HCEC 1CT (cell line): ENCODE results near the gene ADGRL3.
"Not testable (repeated sequence)": the region's sequence is repeated elsewhere in the genome, so short reads cannot be mapped to it uniquely, and the experiment has no call there.

Source experiments
- DNase-seq: peaks from one replicate; pipeline ENCODE4 v3.0.0-alpha.2; 2017

Gene ADGRL3

GRCh38 chr4:61571761-61572559 lies 371.8 kb downstream of the ADGRL3 start:
- peak; percentile 3 for DNase-seq

DNA sequence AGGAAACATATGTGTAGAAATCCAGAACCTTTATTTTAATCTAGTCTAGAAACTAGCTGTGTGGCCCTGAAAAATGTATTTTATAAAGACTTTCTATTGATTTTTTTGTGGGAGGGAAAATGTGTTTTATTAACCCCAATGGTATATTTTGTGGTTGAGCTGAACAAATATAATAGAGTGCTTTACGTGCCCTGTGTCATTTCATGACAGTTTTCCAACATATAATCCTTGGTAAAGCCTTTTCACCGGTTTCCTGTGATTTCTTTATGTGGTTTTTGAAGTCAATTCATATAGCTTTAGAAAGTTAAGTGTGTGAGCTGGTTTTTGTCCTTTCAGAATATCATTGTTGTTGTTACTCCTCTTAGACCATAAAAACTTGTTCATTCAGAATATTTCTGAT lies 375.7 kb downstream of the ADGRL3 start:
- DNase-seq, result no peak

DNA sequence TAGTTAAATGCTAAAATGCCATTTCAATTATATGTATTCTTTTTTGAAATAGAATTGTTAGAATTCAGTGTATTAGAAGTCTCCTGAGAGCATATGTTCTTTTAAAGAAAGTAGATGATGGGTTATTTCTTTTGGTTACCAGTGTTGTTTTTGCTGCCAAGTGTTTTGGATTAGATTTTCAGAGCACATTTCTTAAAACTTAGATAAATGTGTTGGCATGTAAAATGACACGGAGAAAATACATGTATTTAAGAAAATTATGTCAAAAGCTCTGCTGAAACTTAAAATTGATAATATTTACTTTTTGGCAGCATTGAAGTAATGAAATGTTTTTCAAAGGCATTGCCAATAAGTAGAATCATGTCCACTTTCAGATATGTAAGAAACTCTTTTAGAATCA lies 379.7 kb downstream of the ADGRL3 start:
- DNase-seq, result no peak

- no peak for DNase-seq
These were observed 380.7 kb downstream of the ADGRL3 start for GRCh38 chr4:61580721-61581377.

DNA sequence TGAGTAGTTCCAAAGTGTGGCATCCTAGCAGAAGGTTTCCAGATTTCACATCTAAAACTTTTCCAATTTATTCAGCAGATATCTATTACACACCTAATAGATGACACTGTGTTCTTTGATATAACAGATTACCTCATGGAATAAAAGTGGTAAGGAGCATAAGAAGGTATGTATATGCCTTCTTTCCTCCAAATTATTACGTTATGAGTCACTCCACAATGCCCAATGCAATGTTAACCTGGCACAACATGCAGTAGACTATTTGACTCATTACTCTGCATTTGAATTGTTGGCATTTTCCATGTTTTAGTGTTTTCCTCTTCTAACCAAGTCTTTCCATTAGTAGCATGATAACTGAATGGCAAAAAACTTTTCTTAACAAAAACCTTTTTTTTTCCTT lies 383.6 kb downstream of the ADGRL3 start:
- no peak for DNase-seq

- no peak for DNase-seq
These were observed 388.7 kb downstream of the ADGRL3 start for GRCh38 chr4:61588621-61589402.

DNA sequence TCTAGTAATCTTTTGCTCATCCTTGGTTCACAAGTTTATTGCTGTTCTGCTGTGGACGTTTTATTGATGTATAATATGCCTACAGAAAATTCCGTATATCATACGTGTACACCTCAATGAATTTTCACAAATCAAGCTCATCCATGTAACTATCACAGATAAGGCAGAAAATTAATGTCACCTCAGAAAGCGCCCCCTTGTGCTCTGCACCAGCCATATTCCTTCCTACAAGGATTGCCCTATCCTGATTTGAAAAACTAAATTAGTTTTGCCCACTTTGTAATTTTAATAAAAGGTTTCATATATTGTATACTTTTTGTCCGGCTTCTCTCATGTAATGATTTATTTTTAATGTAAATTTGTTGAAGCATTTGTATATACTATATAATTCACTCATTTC lies 390.8 kb downstream of the ADGRL3 start:
- DNase-seq, result no peak

DNA sequence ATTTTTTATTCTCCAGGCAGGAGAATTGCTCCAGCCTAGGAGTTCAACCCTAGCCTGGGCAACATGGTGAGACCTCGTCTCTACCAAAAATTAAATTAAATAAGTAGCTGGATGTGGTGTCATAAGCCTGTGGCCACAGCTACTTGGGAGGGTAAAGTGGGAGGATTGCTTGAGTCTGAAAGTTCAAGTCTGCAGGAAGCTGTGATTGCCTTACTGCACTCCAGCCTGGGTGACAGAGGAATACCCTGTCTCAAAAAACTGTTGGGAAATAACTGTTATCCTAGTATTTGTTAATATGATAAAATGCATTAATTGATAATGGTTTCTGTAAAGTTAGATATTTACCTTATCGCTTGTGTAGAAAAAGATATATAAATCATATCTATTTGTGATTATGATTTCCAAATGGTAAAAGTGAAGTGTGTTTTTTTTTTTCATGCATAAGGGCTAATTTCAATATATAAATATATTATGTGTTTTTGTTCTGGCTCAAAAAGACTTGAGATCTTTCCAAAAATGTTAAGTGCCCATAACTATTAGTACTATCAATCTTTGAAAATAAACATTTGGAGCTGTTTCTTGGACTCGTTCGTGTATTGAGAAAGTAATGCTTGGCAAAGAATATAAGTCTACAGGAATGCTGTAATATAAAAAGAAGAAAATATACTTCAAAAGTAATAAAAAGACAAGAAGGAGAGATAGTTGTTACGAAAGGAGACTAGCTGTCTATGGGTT lies 396.6 kb downstream of the ADGRL3 start:
- no peak for DNase-seq

GRCh38 chr4:61603086-61603485 lies 403.0 kb downstream of the ADGRL3 start:
- DNase-seq, result no peak

GRCh38 chr4:61604054-61604453 lies 403.9 kb downstream of the ADGRL3 start:
- DNase-seq, result no peak

DNA sequence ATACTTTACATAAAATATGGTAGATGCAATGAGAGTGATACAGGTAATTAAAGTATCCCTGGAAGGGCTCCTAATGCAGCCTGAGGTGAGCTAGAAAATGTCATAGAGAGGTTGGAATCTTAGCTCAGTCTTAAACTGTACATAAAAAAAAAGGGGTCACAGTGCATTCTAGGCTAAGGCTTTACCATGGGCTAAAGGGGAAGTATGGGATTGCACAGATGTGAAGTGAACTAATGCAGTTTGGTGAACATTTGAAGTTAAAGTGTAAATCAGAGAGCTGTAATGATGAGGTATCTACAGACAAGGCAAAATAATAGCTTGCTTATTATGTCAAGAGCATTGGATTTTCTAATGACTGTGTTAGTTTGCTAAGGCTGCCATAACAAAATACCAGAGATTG lies 405.9 kb downstream of the ADGRL3 start:
- no peak for DNase-seq

DNA sequence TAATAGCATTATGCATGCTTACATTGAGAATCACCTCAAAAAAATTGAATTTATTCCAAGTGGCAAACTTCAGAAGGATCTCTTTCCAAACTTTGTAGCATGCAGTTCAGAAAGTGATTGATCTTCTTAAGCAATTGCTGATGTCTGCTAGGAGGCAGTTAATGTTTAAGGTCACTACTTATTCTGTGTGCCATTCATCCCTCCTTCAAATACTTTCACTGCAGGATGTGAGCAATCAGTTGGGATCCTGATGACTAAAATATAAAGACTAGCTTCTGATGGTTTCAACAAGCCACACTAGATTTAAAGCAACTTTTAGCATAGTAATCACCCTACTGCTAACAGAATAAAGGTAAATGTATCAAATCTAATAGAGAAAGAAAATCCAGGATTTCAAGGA lies 414.1 kb downstream of the ADGRL3 start:
- no peak for DNase-seq

GRCh38 chr4:61619528-61619927 lies 419.4 kb downstream of the ADGRL3 start:
- no peak for DNase-seq

- no peak for DNase-seq
These were observed 428.2 kb downstream of the ADGRL3 start for GRCh38 chr4:61628282-61628681.

DNA sequence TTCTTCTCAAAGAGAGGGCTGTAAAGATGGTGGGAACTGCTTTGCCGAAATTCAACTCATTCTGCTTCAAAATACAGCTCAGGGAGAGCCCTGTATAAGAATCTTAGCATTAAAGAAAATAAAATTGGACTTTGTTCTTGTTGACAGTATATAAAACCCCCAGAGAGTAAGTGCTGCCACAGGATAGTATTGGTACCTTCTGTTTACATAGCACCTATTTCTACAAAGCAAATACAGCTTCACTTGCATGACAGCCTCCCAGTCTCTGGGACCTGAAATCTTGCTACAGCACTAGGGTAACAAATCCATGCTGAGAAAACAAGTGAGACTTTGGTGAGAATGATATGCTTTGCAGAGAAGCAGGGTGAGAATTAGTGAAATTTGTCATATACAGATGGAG lies 428.6 kb downstream of the ADGRL3 start:
- no peak for DNase-seq

DNA sequence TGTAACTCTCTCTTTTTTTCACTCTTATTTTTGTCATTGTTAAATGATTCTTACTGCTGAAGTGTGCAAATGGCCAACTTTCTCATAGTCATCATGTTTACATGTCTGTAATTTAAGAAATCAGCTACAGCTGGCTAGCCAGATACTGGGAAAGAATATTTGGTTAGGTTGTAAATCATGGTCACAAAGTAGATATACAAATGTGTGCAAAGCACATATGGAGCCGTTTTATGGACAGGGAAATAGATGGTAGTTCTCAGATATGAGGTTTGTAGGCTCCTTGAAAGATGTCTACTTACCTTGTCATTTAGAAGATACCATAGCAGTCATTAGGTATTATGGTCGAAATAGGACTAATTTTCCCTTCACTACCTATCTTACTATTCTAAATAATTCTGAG lies 430.4 kb downstream of the ADGRL3 start:
- DNase-seq, result no peak

GRCh38 chr4:61638591-61638990 lies 438.5 kb downstream of the ADGRL3 start:
- peak; percentile 6 for DNase-seq

DNA sequence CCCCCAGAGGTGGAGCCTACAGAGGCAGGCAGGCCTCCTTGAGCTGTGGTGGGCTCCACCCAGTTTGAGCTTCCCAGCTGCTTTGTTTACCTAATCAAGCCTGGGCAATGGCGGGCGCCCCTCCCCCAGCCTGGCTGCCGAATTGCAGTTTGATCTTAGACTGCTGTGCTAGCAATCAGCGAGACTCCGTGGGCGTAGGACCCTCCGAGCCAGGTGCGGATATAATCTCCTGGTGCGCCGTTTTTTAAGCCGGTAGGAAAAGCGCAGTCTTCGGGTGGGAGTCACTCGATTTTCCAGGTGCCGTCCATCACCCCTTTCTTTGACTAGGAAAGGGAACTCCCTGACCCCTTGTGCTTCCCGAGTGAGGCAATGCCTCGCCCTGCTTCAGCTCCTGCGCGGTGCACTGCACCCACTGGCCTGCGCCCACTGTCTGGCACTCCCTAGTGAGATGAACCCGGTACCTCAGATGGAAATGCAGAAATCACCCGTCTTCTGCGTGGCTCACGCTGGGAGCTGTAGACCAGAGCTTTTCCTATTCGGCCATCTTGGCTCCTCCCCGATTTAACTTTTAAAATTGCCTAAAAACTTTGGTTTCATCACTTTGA lies 446.7 kb downstream of the ADGRL3 start:
- not testable (repeated sequence) for DNase-seq

DNA sequence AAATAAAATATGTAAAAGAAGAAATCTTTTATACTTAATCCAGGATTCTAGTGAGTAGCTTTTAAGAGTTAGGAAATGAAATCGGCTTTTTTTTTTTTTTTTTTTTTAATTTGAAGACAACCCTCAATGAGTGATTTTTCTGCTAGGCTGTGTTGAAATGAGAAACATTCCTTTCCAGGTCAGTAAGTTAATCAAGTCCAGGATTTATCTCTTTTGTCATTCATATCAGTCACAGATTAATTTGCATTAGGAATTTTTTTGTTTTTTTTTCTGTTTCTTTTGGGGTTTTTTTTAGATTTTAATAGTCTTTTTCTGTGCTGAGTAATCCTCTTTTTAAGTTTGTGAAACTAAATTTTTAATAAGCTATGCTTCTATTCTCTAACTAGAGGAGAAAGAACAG lies 448.1 kb downstream of the ADGRL3 start:
- no peak for DNase-seq

GRCh38 chr4:61657016-61657415 lies 456.9 kb downstream of the ADGRL3 start:
- DNase-seq, result no peak

- no peak for DNase-seq
These were observed 461.8 kb downstream of the ADGRL3 start for GRCh38 chr4:61661960-61662359.

DNA sequence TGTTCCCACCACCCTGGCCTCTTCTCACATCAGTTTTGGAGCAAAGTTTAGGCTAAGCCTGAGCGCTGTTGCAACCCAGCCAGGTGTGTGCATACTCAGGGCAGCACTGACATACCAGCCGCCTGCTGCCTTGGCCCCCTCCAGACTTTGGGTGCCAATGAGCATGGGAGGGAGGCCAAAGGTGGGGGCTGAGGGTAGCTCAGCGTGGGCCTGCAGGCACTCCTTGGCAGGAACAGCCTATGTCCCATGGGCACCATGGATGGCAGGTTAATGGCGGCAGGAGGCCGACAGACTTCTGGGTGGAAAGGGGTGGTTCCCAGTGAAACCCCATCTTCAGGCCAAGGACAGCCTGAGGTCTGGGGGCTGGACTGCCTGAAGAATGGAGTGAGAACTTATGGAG lies 462.2 kb downstream of the ADGRL3 start:
- no peak for DNase-seq

- no peak for DNase-seq
These were observed 463.2 kb downstream of the ADGRL3 start for GRCh38 chr4:61663310-61663709.
